ENCODE data around the gene HRK. TPM values are rescaled to one million over a fixed set of nuclear protein-coding genes. Genes with fewer than 3 reads are reported as not detected.

Gene HRK
- total RNA-seq, 1 experiment from 2014 or later = 0.44 TPM

DNA sequence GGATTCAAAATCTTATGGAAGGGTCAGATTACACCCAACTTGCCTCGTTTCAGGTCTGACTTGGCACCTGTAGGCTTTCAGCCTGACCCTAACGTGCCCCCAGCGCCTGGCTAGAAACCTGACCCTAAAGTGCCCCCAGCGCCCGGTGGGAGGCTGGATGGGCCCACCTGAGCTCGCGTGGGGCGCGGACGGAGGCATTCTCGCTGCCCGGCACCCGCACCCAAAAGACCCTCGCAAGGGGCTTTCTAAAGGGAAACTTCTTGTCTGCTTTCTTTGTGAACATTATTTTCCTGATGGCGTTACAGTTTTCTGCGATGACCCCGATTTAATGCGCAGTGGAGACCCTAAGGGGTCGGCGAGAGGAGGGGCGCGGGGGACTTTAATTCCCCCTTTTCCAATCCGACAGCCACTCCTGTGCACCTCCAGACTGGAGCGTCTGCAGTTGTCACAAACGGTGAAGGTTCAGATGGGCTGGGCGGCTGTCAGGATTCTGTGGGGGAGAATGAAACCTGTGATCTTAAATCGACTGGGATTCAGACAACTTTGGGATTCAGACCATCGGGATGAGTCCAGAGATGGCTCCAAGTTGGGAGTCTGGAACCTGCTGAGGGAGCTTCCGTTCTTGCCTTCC lies 751 bp upstream of the HRK start:
- H3K27me3 ChIP-seq (ENCODE audit: control insufficient read depth, insufficient read depth, low read length) = peaks cover 30% of the 10 kb centered on the region
- H3K27ac ChIP-seq (ENCODE audit: low read length) = no peak overlapping the region
- H3K4me1 ChIP-seq (ENCODE audit: control insufficient read depth, insufficient read depth, low read length) = peaks cover 18% of the 10 kb centered on the region
- H3K9me3 ChIP-seq (ENCODE audit: control insufficient read depth, insufficient read depth, low read depth, low read length) = no peaks in the 10 kb centered on the region
- TF ChIP-seq SIN3A (IDR thresholded peaks at IDR 0.05; ENCODE audit: borderline replicate concordance, insufficient read depth, low read depth, low read length) (no peak), POLR2AphosphoS5 (IDR thresholded peaks at IDR 0.05; ENCODE audit: low read depth, low read length) (no peak), TCF7L2 (IDR thresholded peaks at IDR 0.05; ENCODE audit: low read depth, low read length) (no peak)
- TF ChIP-seq, protein P1, sequence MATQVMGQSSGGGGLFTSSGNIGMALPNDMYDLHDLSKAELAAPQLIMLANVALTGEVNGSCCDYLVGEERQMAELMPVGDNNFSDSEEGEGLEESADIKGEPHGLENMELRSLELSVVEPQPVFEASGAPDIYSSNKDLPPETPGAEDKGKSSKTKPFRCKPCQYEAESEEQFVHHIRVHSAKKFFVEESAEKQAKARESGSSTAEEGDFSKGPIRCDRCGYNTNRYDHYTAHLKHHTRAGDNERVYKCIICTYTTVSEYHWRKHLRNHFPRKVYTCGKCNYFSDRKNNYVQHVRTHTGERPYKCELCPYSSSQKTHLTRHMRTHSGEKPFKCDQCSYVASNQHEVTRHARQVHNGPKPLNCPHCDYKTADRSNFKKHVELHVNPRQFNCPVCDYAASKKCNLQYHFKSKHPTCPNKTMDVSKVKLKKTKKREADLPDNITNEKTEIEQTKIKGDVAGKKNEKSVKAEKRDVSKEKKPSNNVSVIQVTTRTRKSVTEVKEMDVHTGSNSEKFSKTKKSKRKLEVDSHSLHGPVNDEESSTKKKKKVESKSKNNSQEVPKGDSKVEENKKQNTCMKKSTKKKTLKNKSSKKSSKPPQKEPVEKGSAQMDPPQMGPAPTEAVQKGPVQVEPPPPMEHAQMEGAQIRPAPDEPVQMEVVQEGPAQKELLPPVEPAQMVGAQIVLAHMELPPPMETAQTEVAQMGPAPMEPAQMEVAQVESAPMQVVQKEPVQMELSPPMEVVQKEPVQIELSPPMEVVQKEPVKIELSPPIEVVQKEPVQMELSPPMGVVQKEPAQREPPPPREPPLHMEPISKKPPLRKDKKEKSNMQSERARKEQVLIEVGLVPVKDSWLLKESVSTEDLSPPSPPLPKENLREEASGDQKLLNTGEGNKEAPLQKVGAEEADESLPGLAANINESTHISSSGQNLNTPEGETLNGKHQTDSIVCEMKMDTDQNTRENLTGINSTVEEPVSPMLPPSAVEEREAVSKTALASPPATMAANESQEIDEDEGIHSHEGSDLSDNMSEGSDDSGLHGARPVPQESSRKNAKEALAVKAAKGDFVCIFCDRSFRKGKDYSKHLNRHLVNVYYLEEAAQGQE (IDR thresholded peaks at IDR 0.05; ENCODE audit: insufficient read depth in 1 of 2, low read depth in 2 of 2, low read length in 1 of 2) = no peak
- TF ChIP-seq, protein P2, sequence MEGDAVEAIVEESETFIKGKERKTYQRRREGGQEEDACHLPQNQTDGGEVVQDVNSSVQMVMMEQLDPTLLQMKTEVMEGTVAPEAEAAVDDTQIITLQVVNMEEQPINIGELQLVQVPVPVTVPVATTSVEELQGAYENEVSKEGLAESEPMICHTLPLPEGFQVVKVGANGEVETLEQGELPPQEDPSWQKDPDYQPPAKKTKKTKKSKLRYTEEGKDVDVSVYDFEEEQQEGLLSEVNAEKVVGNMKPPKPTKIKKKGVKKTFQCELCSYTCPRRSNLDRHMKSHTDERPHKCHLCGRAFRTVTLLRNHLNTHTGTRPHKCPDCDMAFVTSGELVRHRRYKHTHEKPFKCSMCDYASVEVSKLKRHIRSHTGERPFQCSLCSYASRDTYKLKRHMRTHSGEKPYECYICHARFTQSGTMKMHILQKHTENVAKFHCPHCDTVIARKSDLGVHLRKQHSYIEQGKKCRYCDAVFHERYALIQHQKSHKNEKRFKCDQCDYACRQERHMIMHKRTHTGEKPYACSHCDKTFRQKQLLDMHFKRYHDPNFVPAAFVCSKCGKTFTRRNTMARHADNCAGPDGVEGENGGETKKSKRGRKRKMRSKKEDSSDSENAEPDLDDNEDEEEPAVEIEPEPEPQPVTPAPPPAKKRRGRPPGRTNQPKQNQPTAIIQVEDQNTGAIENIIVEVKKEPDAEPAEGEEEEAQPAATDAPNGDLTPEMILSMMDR (IDR thresholded peaks at IDR 0.05) = no peak
- ChIA-PET CTCF (interaction anchor here (0.7 to 1.4 kb wide), 2 partner anchors 20 to 173 kb away, joined by 3 read pairs; no protein-coding TSS in a partner anchor), POLR2A (no interaction called here)
- ATAC-seq (no peak), DNase-seq (ENCODE audit: low read depth, low spot score) (no peak)
- H3K4me3 ChIP-seq (ENCODE audit: low read depth in 2 of 2, low read length in 2 of 2) = peak overlapping the region; percentile 39 to 59
- in situ Hi-C loops (cut with HindIII; ENCODE audit: low pct_unique_long_range_greater_than_20kb, low sequenced_read_pairs) (no loop called here), intact Hi-C loops (cut with micrococcal nuclease; ENCODE audit: unreplicated experiment) (loop anchor here (5.0 to 10.0 kb wide), 2 partner anchors 147 to 180 kb away; partner anchors contain the start of genes RNFT2 and SPRING1)
- no peaks in the 10 kb centered on the region for H3K36me3 ChIP-seq (ENCODE audit: control insufficient read depth, insufficient read depth, low read length)
- BruUV-seq (replicated peaks) = no TSS peak

DNA sequence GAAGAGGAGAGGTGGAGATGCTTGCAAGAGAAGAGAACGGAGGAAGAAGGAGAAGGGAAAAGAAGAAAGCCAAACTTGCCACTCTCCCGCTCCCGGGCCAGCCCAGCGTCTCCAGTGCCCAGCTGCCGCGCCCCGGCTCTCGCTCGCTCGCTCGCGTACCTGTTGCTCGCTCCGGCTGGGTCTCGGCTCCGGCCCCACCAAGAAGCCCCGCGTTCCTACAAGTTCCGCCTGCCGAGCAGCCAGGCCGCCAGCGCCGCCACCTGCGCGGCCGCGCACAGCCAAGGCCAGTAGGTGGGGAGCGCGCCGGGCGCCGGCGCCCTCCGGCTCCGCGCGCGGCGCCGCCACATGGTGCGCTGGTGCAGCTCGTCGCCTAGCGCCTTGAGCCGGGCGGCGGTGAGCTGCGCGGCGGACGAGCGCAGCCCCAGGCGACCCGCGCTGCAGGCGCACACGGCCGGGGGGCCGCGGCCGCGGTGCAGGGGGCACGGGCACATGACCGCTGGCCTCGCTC lies 370 bp downstream of the HRK start:
- CTCF ChIA-PET = interaction anchor here (0.6 kb wide), 1 partner anchor 18 kb away, joined by 4 read pairs; no protein-coding TSS in a partner anchor
- H3K9me3 ChIP-seq (ENCODE audit: control insufficient read depth, insufficient read depth, low read depth, low read length) = no peaks in the 10 kb centered on the region
- in situ Hi-C loops (cut with HindIII; ENCODE audit: low pct_unique_long_range_greater_than_20kb, low sequenced_read_pairs) = no loop called here
- no peak for DNase-seq (ENCODE audit: low read depth, low spot score)
- TF ChIP-seq TCF7L2 (IDR thresholded peaks at IDR 0.05; ENCODE audit: low read depth, low read length) = no peak
- TF ChIP-seq, protein P2 (IDR thresholded peaks at IDR 0.05) = peak; percentile 66
- ATAC-seq = peak; percentile 88
- H3K36me3 ChIP-seq (ENCODE audit: control insufficient read depth, insufficient read depth, low read length) = no peaks in the 10 kb centered on the region
- no TSS peak for BruUV-seq (replicated peaks)
- H3K4me3 ChIP-seq (ENCODE audit: low read depth in 2 of 2, low read length in 2 of 2) = peak overlapping the region; percentile 39 to 59
- peaks cover 18% of the 10 kb centered on the region for H3K4me1 ChIP-seq (ENCODE audit: control insufficient read depth, insufficient read depth, low read length)
- no peak overlapping the region for H3K27ac ChIP-seq (ENCODE audit: low read length)
- H3K27me3 ChIP-seq (ENCODE audit: control insufficient read depth, insufficient read depth, low read length) = peaks cover 30% of the 10 kb centered on the region
- intact Hi-C loops (cut with micrococcal nuclease; ENCODE audit: unreplicated experiment) = loop anchor here (5.0 to 10.0 kb wide), 2 partner anchors 146 to 179 kb away; partner anchors contain the start of genes RNFT2 and SPRING1
- POLR2A ChIA-PET = interaction anchor here (0.6 kb wide), 1 partner anchor 33 kb away, joined by 12 read pairs; no protein-coding TSS in a partner anchor
